Ecto neural progenitor cell (in vitro differentiated cells): ENCODE results near the gene FGF7.
"Not testable (repeated sequence)": the region's sequence is repeated elsewhere in the genome, so short reads cannot be mapped to it uniquely, and the experiment has no call there.

Experiments
- DNase-seq: peaks from one replicate; pipeline ENCODE4 v3.0.0-alpha.2; 2018; ENCODE audit warnings: low spot score

FGF7 gene

DNA sequence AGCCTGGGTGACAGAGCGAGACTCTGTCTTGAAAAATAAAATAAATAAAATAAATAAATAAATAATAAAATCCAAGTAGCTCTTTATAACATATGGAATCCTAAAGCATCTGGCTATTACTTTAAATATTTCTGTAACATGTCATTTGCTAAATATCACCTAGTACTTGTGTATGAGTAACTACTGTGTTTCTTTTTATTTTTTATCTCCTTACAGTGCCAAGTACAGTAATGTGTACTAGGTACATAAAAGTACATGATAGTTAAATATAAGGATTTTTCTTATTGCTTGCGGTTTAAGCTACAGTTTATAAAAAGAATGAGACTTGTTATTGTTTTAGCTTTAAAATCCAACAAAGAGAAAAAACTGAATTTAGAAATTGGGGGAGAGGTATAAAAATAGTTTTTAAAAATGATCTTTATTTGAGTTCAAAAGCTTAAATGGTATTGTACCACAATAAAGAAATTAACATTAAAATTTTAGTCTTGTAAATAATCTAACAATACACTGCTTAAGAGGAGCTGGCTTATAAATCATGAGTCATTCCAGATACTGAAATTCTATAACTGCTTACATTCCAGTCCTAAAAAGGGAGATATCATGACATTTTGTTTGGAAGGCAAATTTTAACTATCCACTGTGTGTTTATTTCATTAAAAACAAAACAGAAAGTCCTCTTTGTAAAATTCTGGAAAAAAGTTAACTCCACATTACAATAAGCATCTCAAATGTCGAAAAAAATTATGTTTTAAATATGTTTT is 73.1 kb downstream of the FGF7 start:
- no peak for DNase-seq

DNA sequence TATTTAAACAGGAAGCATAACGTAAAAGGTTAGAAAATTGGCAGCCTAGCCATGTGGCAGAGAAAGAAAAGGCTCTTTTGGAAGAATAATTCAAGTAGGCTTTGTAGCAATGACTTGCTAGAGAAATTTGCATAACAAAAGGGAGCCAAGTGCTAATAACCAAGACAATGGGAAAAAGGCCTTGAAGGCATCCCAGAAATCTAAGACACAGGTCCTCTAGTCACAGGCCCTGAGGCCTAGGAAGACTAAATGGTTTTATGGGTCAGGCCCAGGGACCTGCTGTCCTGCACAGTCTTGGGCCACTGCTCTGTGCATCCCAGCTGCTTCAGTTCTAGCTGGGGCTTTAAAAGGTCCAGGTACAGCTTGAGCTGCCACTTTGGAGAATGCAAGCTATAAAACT is 78.5 kb downstream of the FGF7 start:
- DNase-seq, result no peak

DNA sequence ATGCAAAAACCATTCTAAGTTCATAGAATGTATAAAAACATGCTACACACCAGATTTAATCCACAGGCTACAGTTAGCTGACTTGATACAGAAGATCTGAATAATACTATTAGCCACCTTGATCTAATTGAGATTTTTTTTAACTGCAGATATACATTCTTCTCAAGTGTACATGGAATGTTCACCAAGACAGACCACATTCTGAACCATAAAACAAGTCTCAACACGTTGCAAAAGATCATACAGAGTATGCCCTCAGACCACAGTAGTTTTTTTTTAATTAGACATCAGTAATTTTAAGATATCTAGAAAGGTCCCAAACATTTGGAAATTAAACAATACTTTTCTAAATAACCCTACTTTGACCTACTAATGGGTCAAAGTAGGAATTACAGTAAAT is 83.3 kb downstream of the FGF7 start:
- DNase-seq, result no peak

DNA sequence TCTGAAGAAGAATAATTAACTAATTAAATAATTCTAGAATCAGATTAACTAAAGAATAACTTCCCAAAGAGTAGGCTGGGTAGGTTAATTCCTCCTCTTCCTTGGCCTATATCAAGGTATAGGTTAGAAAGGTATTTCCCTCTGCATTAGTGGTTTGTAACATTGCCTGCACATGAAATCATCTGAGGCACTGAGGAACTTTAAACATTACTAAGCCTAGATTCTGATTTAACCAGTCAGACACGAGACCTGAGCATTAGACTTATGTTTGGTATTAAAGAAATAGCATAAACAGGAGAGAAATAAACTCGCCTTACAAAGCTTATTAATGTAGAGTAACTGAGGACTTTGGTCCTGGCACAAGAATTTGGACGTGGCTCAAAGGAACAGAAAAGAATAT is 84.2 kb downstream of the FGF7 start:
- DNase-seq, result no peak

DNA sequence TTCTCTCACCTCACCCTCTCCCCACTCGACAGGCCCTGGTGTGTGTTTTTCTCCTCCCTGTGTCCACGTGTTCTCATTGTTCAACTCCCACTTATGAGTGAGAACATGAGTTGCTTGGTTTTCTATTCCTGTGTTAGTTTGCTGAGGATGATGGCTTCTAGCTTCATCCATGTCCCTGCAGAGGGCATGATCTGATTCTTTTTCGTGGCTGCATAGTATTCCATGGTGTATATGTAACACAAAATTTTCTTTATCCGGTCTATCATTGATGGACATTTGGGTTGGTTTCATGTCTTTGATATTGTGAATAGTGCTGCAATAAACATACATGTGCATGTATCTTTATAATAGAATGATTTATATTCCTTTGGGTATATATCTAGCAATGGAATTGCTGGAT is 89.7 kb downstream of the FGF7 start:
- DNase-seq, result not testable (repeated sequence)

DNA sequence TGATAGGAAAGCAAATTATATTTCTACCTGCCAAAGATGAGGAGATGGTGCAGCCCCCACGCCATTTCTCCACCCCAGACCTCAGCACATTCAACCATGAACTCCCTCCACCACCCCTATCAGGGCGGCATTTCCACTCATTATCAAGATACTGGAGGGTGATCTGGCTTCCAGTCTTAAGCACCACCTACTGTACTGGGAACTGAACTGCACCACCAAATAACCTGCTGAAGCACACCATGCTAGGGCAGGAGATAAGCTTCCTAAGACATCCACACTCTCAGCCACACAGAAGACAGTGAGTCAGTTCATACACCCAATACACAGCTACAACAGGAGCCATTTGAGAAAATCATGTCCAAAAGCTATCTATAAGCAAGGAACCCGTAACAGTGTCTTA is 98.8 kb downstream of the FGF7 start:
- DNase-seq, result no peak

DNA sequence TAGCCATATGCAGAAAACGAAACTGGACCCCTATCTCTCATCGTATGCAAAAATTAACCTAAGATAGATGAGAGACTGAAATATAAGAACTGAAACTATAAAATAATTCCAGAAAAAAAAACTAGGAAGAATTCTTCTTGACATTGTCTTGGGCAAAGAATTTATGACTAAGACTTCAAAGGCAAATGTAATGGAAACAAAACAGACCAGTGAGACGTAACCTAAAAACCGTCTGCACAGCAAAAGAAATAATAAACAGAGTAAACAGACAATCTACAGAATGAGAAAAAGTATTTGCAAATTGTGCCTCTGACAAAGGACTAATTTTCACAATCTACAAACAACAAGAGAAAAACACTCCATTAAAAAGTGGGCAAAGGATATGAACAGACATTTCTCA is 105.2 kb downstream of the FGF7 start:
- no peak for DNase-seq

DNA sequence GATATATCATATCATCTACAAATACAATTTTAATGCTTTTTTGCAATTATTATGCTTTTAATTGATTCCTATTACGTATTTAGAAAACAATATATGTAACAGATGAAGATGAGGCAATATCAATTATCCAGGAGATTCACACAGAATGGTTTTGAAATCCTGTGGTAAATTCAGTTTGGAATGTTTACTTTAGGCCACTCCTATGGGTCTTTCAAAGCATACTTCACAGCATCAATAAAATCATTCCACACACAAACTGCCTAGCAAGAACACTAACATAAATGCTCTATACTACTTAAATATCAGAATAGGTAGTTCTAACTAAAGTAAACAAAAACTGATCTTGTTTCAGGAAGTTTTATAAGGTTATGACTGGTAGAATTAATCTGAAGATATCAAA is 107.0 kb downstream of the FGF7 start:
- no peak for DNase-seq
